ENCODE results near the gene IFNA7. TPM values are rescaled to one million over a fixed set of nuclear protein-coding genes. Genes with fewer than 3 reads are reported as not detected.
"Not testable (repeated sequence)": the region's sequence is repeated elsewhere in the genome, so short reads cannot be mapped to it uniquely, and the experiment has no call there.

IFNA7 gene
- total RNA-seq, 1 donor from 2014 or later: not detected

DNA sequence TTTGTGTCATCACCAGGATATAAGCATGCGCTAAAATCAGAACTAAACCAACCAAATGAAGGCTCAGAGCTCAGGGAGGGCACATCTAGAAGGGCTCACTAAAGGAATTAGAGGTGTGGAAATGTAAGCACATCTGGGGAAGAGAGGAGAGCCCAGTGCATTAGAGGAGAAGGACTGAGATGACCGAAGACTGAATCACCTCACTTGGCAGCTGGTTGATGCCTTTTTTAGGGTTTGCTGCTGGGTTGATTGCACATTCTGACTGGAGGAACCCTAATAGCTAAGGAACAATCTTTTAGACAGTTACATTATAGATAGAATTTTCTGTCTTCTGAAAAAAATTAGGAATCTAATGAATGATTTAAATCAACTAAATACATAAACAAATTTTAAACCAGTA lies 27.3 kb downstream of the IFNA7 start:
- intact Hi-C loops (cut with micrococcal nuclease): no loop called here
- ChIA-PET CTCF (no interaction called here), POLR2A (no interaction called here)
- Mint-ChIP-seq H3K9me3 (no peaks in the 10 kb centered on the region), H3K36me3 (ENCODE audit: low read depth) (no peaks in the 10 kb centered on the region), H3K4me1 (no peaks in the 10 kb centered on the region), H3K4me3 (no peak overlapping the region), H3K27me3 (no peaks in the 10 kb centered on the region), H3K27ac (no peak overlapping the region)
- ATAC-seq (ENCODE audit: low read depth) (no peak), DNase-seq (no peak)
- TF ChIP-seq CTCF (IDR thresholded peaks at IDR 0.05): no peak

- ATAC-seq (ENCODE audit: low read depth) (no peak), DNase-seq (no peak)
- intact Hi-C loops (cut with micrococcal nuclease): no loop called here
- TF ChIP-seq CTCF (IDR thresholded peaks at IDR 0.05): no peak
- ChIA-PET POLR2A (no interaction called here), CTCF (no interaction called here)
- H3K36me3 Mint-ChIP-seq (ENCODE audit: low read depth): no peaks in the 10 kb centered on the region
- no peaks in the 10 kb centered on the region for H3K4me1 Mint-ChIP-seq
- H3K27ac Mint-ChIP-seq: no peak overlapping the region
- H3K9me3 Mint-ChIP-seq: no peaks in the 10 kb centered on the region
- peaks cover 2% of the 10 kb centered on the region for H3K27me3 Mint-ChIP-seq
- no peak overlapping the region for H3K4me3 Mint-ChIP-seq
Observed at GRCh38 chr9:21172156-21172555, 29.8 kb downstream of the IFNA7 start.

DNA sequence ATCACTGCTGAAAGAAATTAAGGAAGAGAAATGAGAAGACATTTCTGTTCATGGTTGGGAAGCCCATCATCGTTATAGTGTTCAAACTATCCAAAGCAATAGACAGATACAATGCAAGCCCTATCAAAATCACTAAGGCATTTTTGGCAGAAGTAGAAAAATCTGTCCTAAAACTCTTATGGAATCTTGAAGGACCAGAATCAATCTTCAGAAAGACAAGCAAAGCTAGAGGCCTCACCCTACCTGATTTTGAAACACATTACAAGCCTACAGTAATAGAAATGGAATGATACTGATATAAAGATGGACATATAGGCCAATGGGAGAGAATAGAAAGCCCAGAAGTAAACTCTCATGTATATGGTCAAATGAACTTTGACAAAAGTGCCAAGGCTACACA lies 30.7 kb downstream of the IFNA7 start:
- ATAC-seq (ENCODE audit: low read depth): no peak
- intact Hi-C loops (cut with micrococcal nuclease): no loop called here

DNA sequence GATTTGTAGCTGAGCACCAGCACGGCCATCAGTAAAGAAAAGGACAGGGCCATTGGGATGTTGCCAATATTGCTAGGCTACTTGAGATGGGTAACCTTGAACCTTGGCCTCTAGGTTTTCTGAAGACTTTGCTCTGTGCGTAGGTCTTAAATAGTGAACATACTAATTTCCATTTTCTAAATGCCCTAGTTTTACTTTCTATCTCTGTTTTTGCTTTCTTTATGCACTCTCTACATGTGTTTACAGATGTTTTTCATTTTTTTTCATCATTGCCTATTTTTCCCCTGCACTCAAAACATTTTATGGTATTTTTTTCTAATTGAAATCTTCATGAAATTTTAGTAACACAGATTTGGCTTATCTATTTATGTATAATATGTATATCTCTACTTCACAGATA lies 35.4 kb downstream of the IFNA7 start, which contains the start of gene IFNA21:
IFNA21 (minus strand) TSS at position 101 of the 400 bp plus-strand sequence; CDS start at position 53, 48 bp downstream.
- ATAC-seq (ENCODE audit: low read depth); H3K9me3 Mint-ChIP-seq; H3K27ac Mint-ChIP-seq; H3K4me1 Mint-ChIP-seq; DNase-seq; H3K4me3 Mint-ChIP-seq; CTCF ChIA-PET; POLR2A ChIA-PET; H3K36me3 Mint-ChIP-seq (ENCODE audit: low read depth); intact Hi-C loops (cut with micrococcal nuclease); H3K27me3 Mint-ChIP-seq: not testable (repeated sequence)

More for the DNA sequence above, 30.7 kb downstream of the IFNA7 start:
- Mint-ChIP-seq H3K9me3 (no peaks in the 10 kb centered on the region), H3K4me3 (no peak overlapping the region), H3K27ac (no peak overlapping the region), H3K27me3 (peaks cover 2% of the 10 kb centered on the region), H3K36me3 (ENCODE audit: low read depth) (no peaks in the 10 kb centered on the region), H3K4me1 (no peaks in the 10 kb centered on the region)
- no peak for TF ChIP-seq CTCF (IDR thresholded peaks at IDR 0.05)
- ChIA-PET CTCF (no interaction called here), POLR2A (no interaction called here)
- no peak for DNase-seq

- no peak overlapping the region for H3K27ac Mint-ChIP-seq
- H3K9me3 Mint-ChIP-seq: no peaks in the 10 kb centered on the region
- ChIA-PET CTCF (no interaction called here), POLR2A (no interaction called here)
- no peak for ATAC-seq (ENCODE audit: low read depth)
- DNase-seq: no peak
- H3K4me3 Mint-ChIP-seq: no peak overlapping the region
- peaks cover 2% of the 10 kb centered on the region for H3K27me3 Mint-ChIP-seq
- intact Hi-C loops (cut with micrococcal nuclease): no loop called here
- TF ChIP-seq CTCF (IDR thresholded peaks at IDR 0.05): no peak
- H3K36me3 Mint-ChIP-seq (ENCODE audit: low read depth): no peaks in the 10 kb centered on the region
- H3K4me1 Mint-ChIP-seq: no peaks in the 10 kb centered on the region
Observed at GRCh38 chr9:21165516-21165915, 36.5 kb downstream of the IFNA7 start.

DNA sequence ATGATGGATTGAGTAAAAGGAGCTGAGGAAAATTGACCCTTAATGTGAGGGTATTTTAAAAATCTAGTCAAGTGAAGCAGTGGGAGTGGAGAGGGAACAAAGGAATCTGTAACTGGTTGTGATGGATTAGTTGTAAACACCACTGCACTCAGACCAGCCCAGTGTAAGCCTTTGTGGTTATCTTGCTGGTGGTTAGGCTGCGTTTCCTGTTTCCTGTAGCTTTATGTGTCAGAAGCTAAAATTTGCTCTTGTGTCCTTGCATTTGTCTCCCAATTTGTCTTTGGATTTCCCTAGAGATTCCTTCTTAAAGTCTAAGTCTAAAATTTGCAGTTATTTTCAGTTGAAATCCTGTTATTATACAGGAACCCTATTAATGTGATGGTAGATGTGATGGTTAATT lies 41.8 kb downstream of the IFNA7 start:
- POLR2A ChIA-PET: no interaction called here
- H3K36me3 Mint-ChIP-seq (ENCODE audit: low read depth): no peaks in the 10 kb centered on the region
- intact Hi-C loops (cut with micrococcal nuclease): no loop called here
- peaks cover 2% of the 10 kb centered on the region for H3K27me3 Mint-ChIP-seq
- no peak for TF ChIP-seq CTCF (IDR thresholded peaks at IDR 0.05)
- ATAC-seq (ENCODE audit: low read depth): no peak
- H3K27ac Mint-ChIP-seq: no peak overlapping the region
- CTCF ChIA-PET: no interaction called here
- peaks cover 5% of the 10 kb centered on the region for H3K4me1 Mint-ChIP-seq
- no peak for DNase-seq
- no peak overlapping the region for H3K4me3 Mint-ChIP-seq
- H3K9me3 Mint-ChIP-seq: no peaks in the 10 kb centered on the region
